Coronary artery (tissue), 2 donors: ENCODE results near the gene PRDM16.

ENCODE experiments used
- DNase-seq: peaks from one replicate; pipeline ENCODE4 v3.0.0-alpha.2; 2017; ENCODE audit warnings: low spot score
- H3K27ac ChIP-seq, 2 donors: fragments of 200-600 bp; sonication (generic); one replicate each; pipeline ENCODE4 v1.5.1; 2016 to 2019
- H3K4me3 ChIP-seq: fragments of 200-600 bp; sonication (generic); 2 replicates; pipeline ENCODE4 v1.5.1; 2016; ENCODE audit warnings: mild to moderate bottlenecking, moderate library complexity
- CTCF ChIP-seq: fragments of 200-600 bp; sonication (generic); IDR thresholded peaks from one replicate; pipeline ENCODE4 v1.5.1; 2019; ENCODE audit warnings: antibody characterized with exemption

The PRDM16 gene

GRCh38 chr1:3074297-3074741 lies 5.3 kb downstream of the PRDM16 start:
- H3K27ac ChIP-seq = peak overlapping the region; percentile 100
- peak overlapping the region; percentile 99 for H3K4me3 ChIP-seq
- DNase-seq = no peak
- no peak for TF ChIP-seq CTCF

GRCh38 chr1:3074800-3075199 lies 5.8 kb downstream of the PRDM16 start:
- H3K27ac ChIP-seq = peak overlapping the region; percentile 100
- DNase-seq = no peak

GRCh38 chr1:3075666-3076362 lies 6.8 kb downstream of the PRDM16 start:
- H3K4me3 ChIP-seq = peak overlapping the region; percentile 60
- H3K27ac ChIP-seq = peak overlapping the region; percentile 100
- no peak for TF ChIP-seq CTCF
- DNase-seq = no peak

More at GRCh38 chr1:3074800-3075199, 5.8 kb downstream of the PRDM16 start:
- no peak for TF ChIP-seq CTCF
- H3K4me3 ChIP-seq = peak overlapping the region; percentile 99

GRCh38 chr1:3076363-3076740 lies 7.3 kb downstream of the PRDM16 start:
- TF ChIP-seq CTCF = no peak
- H3K4me3 ChIP-seq = peak overlapping the region; percentile 60
- H3K27ac ChIP-seq = peak overlapping the region; percentile 100
- no peak for DNase-seq

GRCh38 chr1:3077081-3077480 lies 8.1 kb downstream of the PRDM16 start:
- H3K4me3 ChIP-seq = peak overlapping the region; percentile 60
- no peak for DNase-seq
- no peak for TF ChIP-seq CTCF
- H3K27ac ChIP-seq = peak overlapping the region; percentile 100

- Histone ChIP-seq H3K4me3 (no peak overlapping the region), H3K27ac (peak overlapping the region; percentile 100)
- no peak for DNase-seq
- no peak for TF ChIP-seq CTCF
Measured at GRCh38 chr1:3077561-3077960, 8.6 kb downstream of the PRDM16 start.

GRCh38 chr1:3078430-3078861 lies 9.4 kb downstream of the PRDM16 start:
- H3K4me3 ChIP-seq = peak overlapping the region; percentile 62
- DNase-seq = no peak
- TF ChIP-seq CTCF = no peak
- peak overlapping the region; percentile 100 for H3K27ac ChIP-seq
